ENCODE data around the gene ERBIN. TPM values are rescaled to one million over a fixed set of nuclear protein-coding genes. Genes with fewer than 3 reads are reported as not detected.

The ERBIN gene
- total and polyA plus RNA-seq, 9 of the 15 experiments (the other 6 are each of a cell fraction or from before 2014, with no cell fraction given): 11.9 to 72.8 (median 41.7) TPM

- no peak overlapping the region for H3K27ac ChIP-seq (ENCODE audit: extremely low read depth, low read depth, low read length)
- no peak overlapping the region for H3K4me3 ChIP-seq
- no peaks in the 10 kb centered on the region for H3K27me3 ChIP-seq (ENCODE audit: control insufficient read depth in 2 of 2, insufficient read depth in 2 of 2, low read length in 2 of 2)
- H4K20me1 ChIP-seq (replicated peaks; ENCODE audit: control insufficient read depth, insufficient read depth, low read length): no peaks in the 10 kb centered on the region
- CTCF ChIA-PET (ENCODE audit: low intra/inter-chr PET ratio): no interaction called here
- H3K4me2 ChIP-seq (ENCODE audit: insufficient read depth, low read length): no peak overlapping the region
- FAIRE-seq: no peak
- in situ Hi-C loops (cut with MboI) (no loop called here), intact Hi-C loops (cut with micrococcal nuclease) (no loop called here)
- no TSS peak for BruUV-seq (replicated peaks)
- 92% methylated on average over 2 of the region's 2 CpGs for WGBS (ENCODE audit: insufficient coverage, low coverage, missing lambda C conversion rate)
- H3K9ac ChIP-seq (ENCODE audit: insufficient read depth in 1 of 2, low read depth in 2 of 2, low read length in 2 of 2): no peak overlapping the region
- H3K36me3 ChIP-seq (ENCODE audit: control insufficient read depth, insufficient read depth, low read length): 0 out of 3 replicates have a peak, but pooled peaks cover 2% of the 10 kb centered on the region
- POLR2A ChIA-PET: interaction anchor here (1.2 to 1.3 kb wide), 2 partner anchors 12 to 17 kb away, joined by 3 read pairs; no protein-coding TSS in a partner anchor
- H3K9me3 ChIP-seq (replicated peaks; ENCODE audit: control insufficient read depth, insufficient read depth, low read depth, low read length): peaks cover 3% of the 10 kb centered on the region
- H3K9me1 ChIP-seq (ENCODE audit: control insufficient read depth, insufficient read depth, low read length): no peaks in the 10 kb centered on the region
- H3K79me2 ChIP-seq (ENCODE audit: control insufficient read depth, insufficient read depth, low read length): no peaks in the 10 kb centered on the region
- H2AFZ ChIP-seq (ENCODE audit: low read depth, low read length): no peak overlapping the region
- ATAC-seq: no peak
- DNase-seq (ENCODE audit: extremely low read depth in 1 of 4, low spot score in 3 of 4): no peak
- no peaks in the 10 kb centered on the region for H3K4me1 ChIP-seq (replicated peaks in 1 of 2; ENCODE audit: control insufficient read depth in 2 of 2, insufficient read depth in 2 of 2, low read length in 2 of 2)
- TF ChIP-seq NR2C1 (IDR thresholded peaks at IDR 0.05) (no peak), NR2C1 (tag; IDR thresholded peaks at IDR 0.05) (no peak), HBP1 (CRISPR knock-in tag; IDR thresholded peaks at IDR 0.05) (no peak), SMARCA5 (IDR thresholded peaks at IDR 0.05) (peak; percentile 60; the same call in 1 of the 2 replicates), CBX3 (IDR thresholded peaks at IDR 0.05; ENCODE audit: borderline replicate concordance in 1 of 2, low read length in 2 of 2) (peak in 1 of 2 experiments; percentile 63; a peak in 1 of 3 replicates), ATF2 (CRISPR knock-in tag; IDR thresholded peaks at IDR 0.05) (no peak), TEAD1 (CRISPR knock-in tag; IDR thresholded peaks at IDR 0.05) (no peak), MYBL2 (IDR thresholded peaks at IDR 0.05; ENCODE audit: low read depth) (no peak), MYBL2 (CRISPR knock-in tag; IDR thresholded peaks at IDR 0.05; ENCODE audit: borderline replicate concordance) (no peak), RBFOX2 (IDR thresholded peaks at IDR 0.05; ENCODE audit: low read depth, low read length) (no peak), KLF13 (tag; IDR thresholded peaks at IDR 0.05; ENCODE audit: borderline replicate concordance, low read depth) (no peak), CCNT2 (IDR thresholded peaks at IDR 0.05; ENCODE audit: borderline replicate concordance, extremely low read depth, insufficient read length, low read depth, low read length) (no peak), TRIM24 (IDR thresholded peaks at IDR 0.05) (peak in 1 of 2 experiments; percentile 61; a peak in 2 of 4 replicates), ZBTB9 (CRISPR knock-in tag; IDR thresholded peaks at IDR 0.05) (no peak), ZNF175 (CRISPR knock-in tag; IDR thresholded peaks at IDR 0.05; ENCODE audit: low read depth) (no peak), YY1 (IDR thresholded peaks at IDR 0.05; ENCODE audit: borderline replicate concordance in 1 of 3, control insufficient read depth in 1 of 3, extremely low read depth in 1 of 3, insufficient read depth in 3 of 3, insufficient read length in 1 of 3, insufficient replicate concordance in 2 of 3, low read depth in 1 of 3, low read length in 2 of 3) (no peak), STAG1 (CRISPR knock-in tag; IDR thresholded peaks at IDR 0.05; ENCODE audit: borderline replicate concordance) (no peak)
Observed at GRCh38 chr5:66089384-66089783, 163.0 kb downstream of the ERBIN start.

Measured in K562 (cell line).